ENCODE data around the gene ADAMTSL4. TPM values are rescaled to one million over a fixed set of nuclear protein-coding genes. Genes with fewer than 3 reads are reported as not detected.
A peak's percentile ranks its signal among the peaks of the same experiment; 100 is the strongest.

ADAMTSL4 gene
- polyA plus RNA-seq, 1 of the 3 experiments (the other 2 are of a cell fraction): 3.4 TPM

DNA sequence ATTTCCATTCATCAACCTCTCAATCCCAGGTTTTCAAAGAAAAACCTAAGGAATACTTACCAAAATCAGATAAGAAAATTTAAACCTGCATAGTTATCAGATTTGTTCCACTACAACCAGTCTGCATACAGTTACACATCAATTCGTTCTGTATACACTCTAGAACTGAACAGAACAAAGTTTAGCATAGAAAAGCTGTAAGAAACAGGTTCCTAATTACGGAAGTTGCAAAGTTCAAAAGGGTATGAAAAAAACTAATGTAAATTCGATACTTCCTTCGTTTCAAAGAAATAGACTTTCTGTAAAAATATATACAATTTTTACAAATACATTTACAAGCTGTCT, 27.1 kb downstream of the ADAMTSL4 start:
- TF ChIP-seq RXRA (IDR thresholded peaks at IDR 0.05; ENCODE audit: borderline replicate concordance, low read depth) (no peak), NFIC (IDR thresholded peaks at IDR 0.05; ENCODE audit: borderline replicate concordance) (no peak), FOSL2 (IDR thresholded peaks at IDR 0.05; ENCODE audit: borderline replicate concordance, low read depth) (no peak), RAD21 (IDR thresholded peaks at IDR 0.05; ENCODE audit: low read length) (no peak), JUND (IDR thresholded peaks at IDR 0.05) (no peak), YY1 (IDR thresholded peaks at IDR 0.05; ENCODE audit: low read depth) (no peak)
- TF ChIP-seq, protein P1, sequence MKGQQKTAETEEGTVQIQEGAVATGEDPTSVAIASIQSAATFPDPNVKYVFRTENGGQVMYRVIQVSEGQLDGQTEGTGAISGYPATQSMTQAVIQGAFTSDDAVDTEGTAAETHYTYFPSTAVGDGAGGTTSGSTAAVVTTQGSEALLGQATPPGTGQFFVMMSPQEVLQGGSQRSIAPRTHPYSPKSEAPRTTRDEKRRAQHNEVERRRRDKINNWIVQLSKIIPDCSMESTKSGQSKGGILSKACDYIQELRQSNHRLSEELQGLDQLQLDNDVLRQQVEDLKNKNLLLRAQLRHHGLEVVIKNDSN (IDR thresholded peaks at IDR 0.05; ENCODE audit: borderline replicate concordance, low read depth): no peak
- Histone ChIP-seq H3F3A (replicated peaks; ENCODE audit: insufficient read depth) (peaks cover 75% of the 10 kb centered on the region), H3K4me2 (peak overlapping the region; percentile 89), H3K4me1 (ENCODE audit: control insufficient read depth in 1 of 2, insufficient read depth in 2 of 2, low read depth in 1 of 2, low read length in 1 of 2) (peaks cover 15 to 28% of the 10 kb centered on the region in 2 experiments; a peak in 3 of 4 replicates), H3K9ac (peak overlapping the region; percentile 100), H3K9me3 (no peaks in the 10 kb centered on the region), H3K27ac (ENCODE audit: low read depth in 2 of 2, low read length in 1 of 2) (peak overlapping the region; percentile 41 to 100; a peak in 3 of 4 replicates), H3K4me3 (ENCODE audit: low read depth in 2 of 2, low read length in 1 of 2) (peak overlapping the region; percentile 95 to 98; a peak in 3 of 4 replicates), H3K79me2 (ENCODE audit: insufficient read depth) (peaks cover 98% of the 10 kb centered on the region), H3K27me3 (ENCODE audit: insufficient read depth) (no peaks in the 10 kb centered on the region), H3K36me3 (replicated peaks in 1 of 2; ENCODE audit: control insufficient read depth in 1 of 2, insufficient read depth in 2 of 2, low read length in 1 of 2) (peaks cover 58 to 75% of the 10 kb centered on the region in 2 experiments), H3K9me2 (no peaks in the 10 kb centered on the region), H4K20me1 (ENCODE audit: insufficient read depth) (peaks cover 77% of the 10 kb centered on the region), H2AFZ (ENCODE audit: low read depth) (no peak overlapping the region)
- 5% methylated on average over 4 of the region's 4 CpGs for WGBS (ENCODE audit: low lambda C conversion rate)
- ChIA-PET CTCF (interaction anchor here (1.2 to 13.4 kb wide), 3 partner anchors 9 to 44 kb away, joined by 4 to 142 read pairs (median 9); no protein-coding TSS in a partner anchor), POLR2A (interaction anchor here (7.0 kb wide), 1 partner anchor 11 kb away, joined by 149 read pairs; no protein-coding TSS in a partner anchor)
- DNase-seq: no peak

DNA sequence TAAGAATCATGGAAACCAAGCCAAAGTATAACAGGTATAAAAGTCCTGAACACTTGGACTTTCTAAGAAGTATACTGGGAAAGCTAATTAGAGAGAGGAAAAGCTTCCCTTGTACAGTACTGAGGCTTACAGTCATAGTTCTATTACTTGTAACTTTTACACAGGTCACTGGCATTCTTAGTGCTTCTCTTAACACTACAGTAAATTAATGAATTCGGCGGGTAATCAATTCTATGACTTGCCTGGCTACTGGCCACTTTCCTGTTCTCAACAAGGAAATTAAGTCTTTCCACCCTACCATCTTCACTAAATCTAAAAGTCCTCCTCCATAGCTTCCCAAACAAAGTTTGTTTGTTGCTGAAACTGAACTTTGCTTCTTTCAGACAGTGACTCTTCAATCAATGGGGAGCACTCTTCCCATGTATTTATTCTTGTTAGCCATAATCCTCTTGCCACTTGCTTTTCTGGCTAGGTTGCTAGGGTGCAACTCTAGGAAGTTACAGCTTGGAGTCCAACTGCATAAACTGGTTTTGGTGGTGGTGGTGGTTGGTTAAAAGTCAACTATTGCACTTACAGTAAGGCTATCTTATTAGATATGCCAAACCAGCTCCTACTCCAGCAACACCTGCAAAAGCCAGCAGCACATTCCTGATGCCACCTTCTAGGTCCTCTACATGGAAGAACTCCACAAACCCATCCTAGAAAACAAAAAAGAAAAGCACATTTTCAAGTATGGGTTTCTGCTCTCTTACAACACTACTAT, 27.8 kb downstream of the ADAMTSL4 start:
- Histone ChIP-seq H3K4me2 (peak overlapping the region; percentile 89), H3K27ac (ENCODE audit: low read depth in 2 of 2, low read length in 1 of 2) (peak overlapping the region; percentile 97 to 100), H3K27me3 (ENCODE audit: insufficient read depth) (no peaks in the 10 kb centered on the region), H3K9me3 (no peaks in the 10 kb centered on the region), H2AFZ (ENCODE audit: low read depth) (no peak overlapping the region), H3K9me2 (no peaks in the 10 kb centered on the region), H3K36me3 (replicated peaks in 1 of 2; ENCODE audit: control insufficient read depth in 1 of 2, insufficient read depth in 2 of 2, low read length in 1 of 2) (peaks cover 58 to 71% of the 10 kb centered on the region in 2 experiments), H3K4me3 (ENCODE audit: low read depth in 2 of 2, low read length in 1 of 2) (peak overlapping the region; percentile 95 to 98), H3K9ac (peak overlapping the region; percentile 100), H4K20me1 (ENCODE audit: insufficient read depth) (peaks cover 71% of the 10 kb centered on the region), H3K4me1 (ENCODE audit: control insufficient read depth in 1 of 2, insufficient read depth in 2 of 2, low read depth in 1 of 2, low read length in 1 of 2) (peaks cover 15 to 28% of the 10 kb centered on the region in 2 experiments; a peak in 3 of 4 replicates), H3F3A (replicated peaks; ENCODE audit: insufficient read depth) (peaks cover 71% of the 10 kb centered on the region), H3K79me2 (ENCODE audit: insufficient read depth) (peaks cover 98% of the 10 kb centered on the region)
- POLR2A ChIA-PET: interaction anchor here (7.0 kb wide), 1 partner anchor 12 kb away, joined by 149 read pairs; no protein-coding TSS in a partner anchor
- CTCF ChIA-PET: interaction anchor here (1.2 to 13.4 kb wide), 3 partner anchors 9 to 43 kb away, joined by 4 to 142 read pairs (median 9); no protein-coding TSS in a partner anchor
- no peak for DNase-seq
- 6% methylated on average over 2 of the region's 2 CpGs for WGBS (ENCODE audit: low lambda C conversion rate)
- TF ChIP-seq CHD2 (IDR thresholded peaks at IDR 0.05; ENCODE audit: low read length, partially characterized antibody) (no peak), FOXJ3 (CRISPR knock-in tag; IDR thresholded peaks at IDR 0.05) (no peak), TCF12 (IDR thresholded peaks at IDR 0.05) (no peak), GATA2 (CRISPR knock-in tag; IDR thresholded peaks at IDR 0.05) (no peak), MXI1 (IDR thresholded peaks at IDR 0.05; ENCODE audit: low read depth, low read length) (no peak), RXRA (IDR thresholded peaks at IDR 0.05; ENCODE audit: borderline replicate concordance, low read depth) (no peak), MEF2A (IDR thresholded peaks at IDR 0.05; ENCODE audit: borderline replicate concordance, low read depth) (no peak), FOXM1 (IDR thresholded peaks at IDR 0.05; ENCODE audit: low read depth) (no peak), SMC3 (IDR thresholded peaks at IDR 0.05; ENCODE audit: low read depth, low read length) (no peak), EZH2phosphoT487 (IDR thresholded peaks at IDR 0.05; ENCODE audit: borderline replicate concordance, low read depth) (no peak), JUND (IDR thresholded peaks at IDR 0.05) (no peak), FOSL2 (IDR thresholded peaks at IDR 0.05; ENCODE audit: borderline replicate concordance, low read depth) (no peak), SIN3A (IDR thresholded peaks at IDR 0.05; ENCODE audit: borderline replicate concordance, low read depth, low read length) (no peak), YY1 (IDR thresholded peaks at IDR 0.05; ENCODE audit: low read depth) (no peak)
- TF ChIP-seq, protein P2, sequence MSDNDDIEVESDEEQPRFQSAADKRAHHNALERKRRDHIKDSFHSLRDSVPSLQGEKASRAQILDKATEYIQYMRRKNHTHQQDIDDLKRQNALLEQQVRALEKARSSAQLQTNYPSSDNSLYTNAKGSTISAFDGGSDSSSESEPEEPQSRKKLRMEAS (IDR thresholded peaks at IDR 0.05; ENCODE audit: low read depth): no peak
- TF ChIP-seq, protein P3, sequence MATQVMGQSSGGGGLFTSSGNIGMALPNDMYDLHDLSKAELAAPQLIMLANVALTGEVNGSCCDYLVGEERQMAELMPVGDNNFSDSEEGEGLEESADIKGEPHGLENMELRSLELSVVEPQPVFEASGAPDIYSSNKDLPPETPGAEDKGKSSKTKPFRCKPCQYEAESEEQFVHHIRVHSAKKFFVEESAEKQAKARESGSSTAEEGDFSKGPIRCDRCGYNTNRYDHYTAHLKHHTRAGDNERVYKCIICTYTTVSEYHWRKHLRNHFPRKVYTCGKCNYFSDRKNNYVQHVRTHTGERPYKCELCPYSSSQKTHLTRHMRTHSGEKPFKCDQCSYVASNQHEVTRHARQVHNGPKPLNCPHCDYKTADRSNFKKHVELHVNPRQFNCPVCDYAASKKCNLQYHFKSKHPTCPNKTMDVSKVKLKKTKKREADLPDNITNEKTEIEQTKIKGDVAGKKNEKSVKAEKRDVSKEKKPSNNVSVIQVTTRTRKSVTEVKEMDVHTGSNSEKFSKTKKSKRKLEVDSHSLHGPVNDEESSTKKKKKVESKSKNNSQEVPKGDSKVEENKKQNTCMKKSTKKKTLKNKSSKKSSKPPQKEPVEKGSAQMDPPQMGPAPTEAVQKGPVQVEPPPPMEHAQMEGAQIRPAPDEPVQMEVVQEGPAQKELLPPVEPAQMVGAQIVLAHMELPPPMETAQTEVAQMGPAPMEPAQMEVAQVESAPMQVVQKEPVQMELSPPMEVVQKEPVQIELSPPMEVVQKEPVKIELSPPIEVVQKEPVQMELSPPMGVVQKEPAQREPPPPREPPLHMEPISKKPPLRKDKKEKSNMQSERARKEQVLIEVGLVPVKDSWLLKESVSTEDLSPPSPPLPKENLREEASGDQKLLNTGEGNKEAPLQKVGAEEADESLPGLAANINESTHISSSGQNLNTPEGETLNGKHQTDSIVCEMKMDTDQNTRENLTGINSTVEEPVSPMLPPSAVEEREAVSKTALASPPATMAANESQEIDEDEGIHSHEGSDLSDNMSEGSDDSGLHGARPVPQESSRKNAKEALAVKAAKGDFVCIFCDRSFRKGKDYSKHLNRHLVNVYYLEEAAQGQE (IDR thresholded peaks at IDR 0.05; ENCODE audit: low read depth, low read length): no peak
- TF ChIP-seq, protein P1 (IDR thresholded peaks at IDR 0.05; ENCODE audit: borderline replicate concordance, low read depth): no peak
- TF ChIP-seq, protein P4, sequence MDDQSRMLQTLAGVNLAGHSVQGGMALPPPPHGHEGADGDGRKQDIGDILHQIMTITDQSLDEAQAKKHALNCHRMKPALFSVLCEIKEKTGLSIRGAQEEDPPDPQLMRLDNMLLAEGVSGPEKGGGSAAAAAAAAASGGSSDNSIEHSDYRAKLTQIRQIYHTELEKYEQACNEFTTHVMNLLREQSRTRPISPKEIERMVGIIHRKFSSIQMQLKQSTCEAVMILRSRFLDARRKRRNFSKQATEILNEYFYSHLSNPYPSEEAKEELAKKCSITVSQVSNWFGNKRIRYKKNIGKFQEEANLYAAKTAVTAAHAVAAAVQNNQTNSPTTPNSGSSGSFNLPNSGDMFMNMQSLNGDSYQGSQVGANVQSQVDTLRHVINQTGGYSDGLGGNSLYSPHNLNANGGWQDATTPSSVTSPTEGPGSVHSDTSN (IDR thresholded peaks at IDR 0.05): no peak

Data from SK-N-SH (cell line).